Spleen (tissue), 7 donors: ENCODE measurements around the gene EPHB1.

Experiments used
- POLR2A ChIP-seq, 3 donors: fragments of 450-650 bp; IDR thresholded peaks; one replicate each; pipeline ENCODE4 v1.5.1; 2017; ENCODE audit warnings: antibody characterized with exemption in 3 of 3, mild to moderate bottlenecking in 1 of 3
- POLR2AphosphoS5 ChIP-seq, 3 donors: sonication (generic); formaldehyde crosslinking; IDR thresholded peaks; one replicate each; pipeline ENCODE4 v1.5.1; 2017; ENCODE audit warnings: antibody characterized with exemption in 3 of 3
- TF ChIP-seq, protein P1 (sequence below), 11 experiments: fragments of 200-600 bp in 7 of 11; fragments of 450-650 bp in 4 of 11; sonication (generic) in 4 of 11; IDR thresholded peaks in 8 of 11; conservative IDR thresholded peaks in 3 of 11; 1 replicate in 7 of 11; 2 replicates in 4 of 11; pipeline versions ENCODE4 v1.4.0 to v1.8.0; 2016 to 2021; ENCODE audit warnings: antibody characterized with exemption in 11 of 11, inconsistent platforms in 4 of 11, mild to moderate bottlenecking in 1 of 11
- donor health status: DM: no; HTN: no; CAD: no; lungs with moderate emphysema.
- donor health status: DM: no; HTN: no; CAD: no.
- donor health status: DM: no; HTN: no; CAD: no.

- TF ChIP-seq POLR2A (IDR thresholded peaks at IDR 0.05) (no peak), POLR2AphosphoS5 (IDR thresholded peaks at IDR 0.05) (no peak)
- TF ChIP-seq, protein P1, sequence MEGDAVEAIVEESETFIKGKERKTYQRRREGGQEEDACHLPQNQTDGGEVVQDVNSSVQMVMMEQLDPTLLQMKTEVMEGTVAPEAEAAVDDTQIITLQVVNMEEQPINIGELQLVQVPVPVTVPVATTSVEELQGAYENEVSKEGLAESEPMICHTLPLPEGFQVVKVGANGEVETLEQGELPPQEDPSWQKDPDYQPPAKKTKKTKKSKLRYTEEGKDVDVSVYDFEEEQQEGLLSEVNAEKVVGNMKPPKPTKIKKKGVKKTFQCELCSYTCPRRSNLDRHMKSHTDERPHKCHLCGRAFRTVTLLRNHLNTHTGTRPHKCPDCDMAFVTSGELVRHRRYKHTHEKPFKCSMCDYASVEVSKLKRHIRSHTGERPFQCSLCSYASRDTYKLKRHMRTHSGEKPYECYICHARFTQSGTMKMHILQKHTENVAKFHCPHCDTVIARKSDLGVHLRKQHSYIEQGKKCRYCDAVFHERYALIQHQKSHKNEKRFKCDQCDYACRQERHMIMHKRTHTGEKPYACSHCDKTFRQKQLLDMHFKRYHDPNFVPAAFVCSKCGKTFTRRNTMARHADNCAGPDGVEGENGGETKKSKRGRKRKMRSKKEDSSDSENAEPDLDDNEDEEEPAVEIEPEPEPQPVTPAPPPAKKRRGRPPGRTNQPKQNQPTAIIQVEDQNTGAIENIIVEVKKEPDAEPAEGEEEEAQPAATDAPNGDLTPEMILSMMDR (IDR thresholded peaks at IDR 0.05 in 8 of 11, conservative IDR thresholded peaks at IDR 0.05 in 3 of 11): no peak
Observed at GRCh38 chr3:135097276-135097946, 302.4 kb downstream of the EPHB1 start.
